ENCODE results near the gene UNK. TPM values are rescaled to one million over a fixed set of nuclear protein-coding genes. Genes with fewer than 3 reads are reported as not detected.
A peak's percentile ranks its signal among the peaks of the same experiment; 100 is the strongest.

UNK gene
- total RNA-seq, 1 donor from 2014 or later: 61.2 TPM

- ChIA-PET POLR2A (interaction anchor here (0.6 kb wide), 1 partner anchor 531 kb away, joined by 3 read pairs; no protein-coding TSS in a partner anchor), CTCF (interaction anchor here (1.5 kb wide), 1 partner anchor 110 kb away, joined by 7 read pairs; the partner anchor contains the start of gene SMIM5)
- intact Hi-C loops (cut with micrococcal nuclease): no loop called here
- no peak for TF ChIP-seq CTCF (IDR thresholded peaks at IDR 0.05)
- no peak overlapping the region for H3K4me3 Mint-ChIP-seq
- peaks cover 5% of the 10 kb centered on the region for H3K4me1 Mint-ChIP-seq
- ATAC-seq (ENCODE audit: low read depth): no peak
- no peaks in the 10 kb centered on the region for H3K36me3 Mint-ChIP-seq (ENCODE audit: low read depth)
- H3K27ac Mint-ChIP-seq: no peak overlapping the region
- H3K27me3 Mint-ChIP-seq: no peaks in the 10 kb centered on the region
- DNase-seq: no peak
- H3K9me3 Mint-ChIP-seq: no peaks in the 10 kb centered on the region
Measured at GRCh38 chr17:75743625-75744206, 40.9 kb upstream of the UNK start.

GRCh38 chr17:75748706-75749105 is 35.9 kb upstream of the UNK start:
- H3K27ac Mint-ChIP-seq: no peak overlapping the region
- TF ChIP-seq CTCF (IDR thresholded peaks at IDR 0.05): no peak
- H3K9me3 Mint-ChIP-seq: no peaks in the 10 kb centered on the region
- CTCF ChIA-PET: interaction anchor here (1.0 to 10.9 kb wide), 21 partner anchors 10 to 426 kb away, joined by 3 to 346 read pairs (median 7); partner anchors contain the start of genes GALK1, RECQL5, SAP30BP and SMIM5
- ATAC-seq (ENCODE audit: low read depth): no peak
- intact Hi-C loops (cut with micrococcal nuclease): loop anchor here (1.0 to 5.0 kb wide), 3 partner anchors 115 to 246 kb away; partner anchors contain the start of genes CASKIN2, SMIM5 and TSEN54
- DNase-seq: no peak
- no peaks in the 10 kb centered on the region for H3K27me3 Mint-ChIP-seq
- peaks cover 12% of the 10 kb centered on the region for H3K4me1 Mint-ChIP-seq
- POLR2A ChIA-PET: interaction anchor here (0.6 to 3.1 kb wide), 8 partner anchors 28 to 355 kb away, joined by 3 to 26 read pairs (median 3); partner anchors contain the start of genes SMIM5 and WBP2
- no peaks in the 10 kb centered on the region for H3K36me3 Mint-ChIP-seq (ENCODE audit: low read depth)
- H3K4me3 Mint-ChIP-seq: no peak overlapping the region

- H3K27ac Mint-ChIP-seq: peak overlapping the region; percentile 12
- intact Hi-C loops (cut with micrococcal nuclease): loop anchor here (1.0 to 5.0 kb wide), 4 partner anchors 148 to 247 kb away; partner anchors contain the start of genes CASKIN2 and TSEN54
- H3K9me3 Mint-ChIP-seq: no peaks in the 10 kb centered on the region
- peaks cover 17% of the 10 kb centered on the region for H3K4me1 Mint-ChIP-seq
- no peak for TF ChIP-seq CTCF (IDR thresholded peaks at IDR 0.05)
- DNase-seq: peak; percentile 91
- CTCF ChIA-PET: interaction anchor here (0.6 to 10.9 kb wide), 29 partner anchors 9 to 249 kb away, joined by 3 to 346 read pairs (median 4); partner anchors contain the start of genes GALK1, MYO15B, RECQL5 and SMIM5
- H3K36me3 Mint-ChIP-seq (ENCODE audit: low read depth): no peaks in the 10 kb centered on the region
- no peaks in the 10 kb centered on the region for H3K27me3 Mint-ChIP-seq
- peak; percentile 76 for ATAC-seq (ENCODE audit: low read depth)
- no peak overlapping the region for H3K4me3 Mint-ChIP-seq
- POLR2A ChIA-PET: interaction anchor here (0.5 to 3.1 kb wide), 13 partner anchors 12 to 549 kb away, joined by 3 to 26 read pairs (median 4); partner anchors contain the start of gene SMIM5
Measured at GRCh38 chr17:75749545-75750389, 34.8 kb upstream of the UNK start.

- Mint-ChIP-seq H3K9me3 (no peaks in the 10 kb centered on the region), H3K36me3 (ENCODE audit: low read depth) (no peaks in the 10 kb centered on the region), H3K27ac (no peak overlapping the region), H3K27me3 (no peaks in the 10 kb centered on the region), H3K4me3 (no peak overlapping the region), H3K4me1 (peaks cover 20% of the 10 kb centered on the region)
- POLR2A ChIA-PET: interaction anchor here (0.6 to 1.1 kb wide), 3 partner anchors 11 to 217 kb away, joined by 3 to 9 read pairs (median 7); no protein-coding TSS in a partner anchor
- TF ChIP-seq CTCF (IDR thresholded peaks at IDR 0.05): no peak
- intact Hi-C loops (cut with micrococcal nuclease): loop anchor here (1.0 kb wide), 2 partner anchors 150 to 162 kb away; no protein-coding TSS in a partner anchor
- CTCF ChIA-PET: interaction anchor here (0.7 to 10.9 kb wide), 15 partner anchors 9 to 151 kb away, joined by 3 to 346 read pairs (median 7); partner anchors contain the start of genes GALK1, SMIM5 and UNK
- ATAC-seq (ENCODE audit: low read depth) (no peak), DNase-seq (no peak)
Measured at GRCh38 chr17:75750661-75751423, 33.8 kb upstream of the UNK start.

Data from activated B cell treated with CpG ODN at 0.5 μM for 24 hours (primary cell).